BE2C (cell line): ENCODE measurements around the gene DIAPH3.

Source experiments
- DNase-seq: peaks from one replicate; pipeline ENCODE4 v3.0.0-alpha.2; 2020
- H3K27me3 ChIP-seq: fragments of 250-450 bp; sonication (Bioruptor Pico); 2 replicates; pipeline ENCODE4 v1.5.1; 2020; ENCODE audit warnings: mild to moderate bottlenecking
- H3K36me3 ChIP-seq: fragments of 250-450 bp; sonication (Bioruptor Pico); 2 replicates; pipeline ENCODE4 v1.5.1; 2020; ENCODE audit warnings: mild to moderate bottlenecking
- H3K4me1 ChIP-seq: fragments of 250-450 bp; sonication (Bioruptor Pico); 2 replicates; pipeline ENCODE4 v1.5.1; 2020
- H3K4me3 ChIP-seq: 2 replicates; pipeline ENCODE4 v1.5.1; 2011; ENCODE audit warnings: low read depth, low read length
- H3K9me3 ChIP-seq: fragments of 250-450 bp; sonication (Bioruptor Pico); 2 replicates; pipeline ENCODE4 v1.5.1; 2020
- CTCF ChIP-seq: IDR thresholded peaks from 2 replicates; pipeline ENCODE4 v1.5.1; 2012; ENCODE audit warnings: mild to moderate bottlenecking, low read depth, low read length

DIAPH3 gene

GRCh38 chr13:60018536-60018935 is 145.2 kb downstream of the DIAPH3 start:
- no peak for DNase-seq
- no peaks in the 10 kb centered on the region for H3K4me1 ChIP-seq
- TF ChIP-seq CTCF, result no peak
- no peaks in the 10 kb centered on the region for H3K27me3 ChIP-seq
- no peaks in the 10 kb centered on the region for H3K36me3 ChIP-seq
- H3K4me3 ChIP-seq, result no peak overlapping the region
- no peaks in the 10 kb centered on the region for H3K9me3 ChIP-seq

- no peaks in the 10 kb centered on the region for H3K9me3 ChIP-seq
- H3K27me3 ChIP-seq, result no peaks in the 10 kb centered on the region
- DNase-seq, result no peak
- H3K4me3 ChIP-seq, result no peak overlapping the region
- TF ChIP-seq CTCF, result no peak
- H3K36me3 ChIP-seq, result no peaks in the 10 kb centered on the region
- H3K4me1 ChIP-seq, result no peaks in the 10 kb centered on the region
Measured at GRCh38 chr13:60016229-60016628, 147.5 kb downstream of the DIAPH3 start.

- TF ChIP-seq CTCF, result no peak
- no peaks in the 10 kb centered on the region for H3K4me1 ChIP-seq
- no peaks in the 10 kb centered on the region for H3K27me3 ChIP-seq
- H3K4me3 ChIP-seq, result no peak overlapping the region
- H3K36me3 ChIP-seq, result no peaks in the 10 kb centered on the region
- no peak for DNase-seq
- H3K9me3 ChIP-seq, result no peaks in the 10 kb centered on the region
Measured at GRCh38 chr13:60013166-60013565, 150.6 kb downstream of the DIAPH3 start.

GRCh38 chr13:60012488-60012887 is 151.2 kb downstream of the DIAPH3 start:
- H3K27me3 ChIP-seq, result no peaks in the 10 kb centered on the region
- H3K36me3 ChIP-seq, result no peaks in the 10 kb centered on the region
- H3K4me3 ChIP-seq, result no peak overlapping the region
- no peak for DNase-seq
- no peak for TF ChIP-seq CTCF
- no peaks in the 10 kb centered on the region for H3K9me3 ChIP-seq
- H3K4me1 ChIP-seq, result no peaks in the 10 kb centered on the region

GRCh38 chr13:60009300-60010253 is 154.2 kb downstream of the DIAPH3 start:
- Histone ChIP-seq H3K4me3 (no peak overlapping the region), H3K4me1 (no peaks in the 10 kb centered on the region), H3K36me3 (no peaks in the 10 kb centered on the region), H3K9me3 (no peaks in the 10 kb centered on the region), H3K27me3 (no peaks in the 10 kb centered on the region)
- DNase-seq, result peak; percentile 34
- no peak for TF ChIP-seq CTCF

GRCh38 chr13:60001889-60002288 is 161.8 kb downstream of the DIAPH3 start:
- no peaks in the 10 kb centered on the region for H3K9me3 ChIP-seq
- no peaks in the 10 kb centered on the region for H3K36me3 ChIP-seq
- DNase-seq, result no peak
- H3K4me1 ChIP-seq, result no peaks in the 10 kb centered on the region
- no peak overlapping the region for H3K4me3 ChIP-seq
- TF ChIP-seq CTCF, result no peak
- no peaks in the 10 kb centered on the region for H3K27me3 ChIP-seq
